ENCODE data around the gene FRMD8.

FRMD8 gene

GRCh38 chr11:65392186-65392829 is 5.9 kb downstream of the FRMD8 start:
- H3K9ac ChIP-seq (ENCODE audit: low read depth in 1 of 2, low read length in 2 of 2): no peak overlapping the region
- H3K9me3 ChIP-seq (ENCODE audit: control insufficient read depth in 1 of 2, low read length in 2 of 2): no peaks in the 10 kb centered on the region
- H3K4me3 ChIP-seq (ENCODE audit: low read depth in 1 of 2, low read length in 2 of 2): no peak overlapping the region
- H3K27me3 ChIP-seq (ENCODE audit: control insufficient read depth in 1 of 2, insufficient read depth in 2 of 2, low read length in 2 of 2): no peaks in the 10 kb centered on the region
- H3K4me1 ChIP-seq (ENCODE audit: control insufficient read depth in 1 of 2, insufficient read depth in 2 of 2, low read length in 2 of 2): peaks cover 21 to 35% of the 10 kb centered on the region in 2 donors
- H3K27ac ChIP-seq (ENCODE audit: low read depth, low read length): no peak overlapping the region
- peaks cover 13 to 65% of the 10 kb centered on the region in 2 donors for H3K36me3 ChIP-seq (ENCODE audit: control insufficient read depth in 1 of 2, insufficient read depth in 2 of 2, low read length in 2 of 2)

DNA sequence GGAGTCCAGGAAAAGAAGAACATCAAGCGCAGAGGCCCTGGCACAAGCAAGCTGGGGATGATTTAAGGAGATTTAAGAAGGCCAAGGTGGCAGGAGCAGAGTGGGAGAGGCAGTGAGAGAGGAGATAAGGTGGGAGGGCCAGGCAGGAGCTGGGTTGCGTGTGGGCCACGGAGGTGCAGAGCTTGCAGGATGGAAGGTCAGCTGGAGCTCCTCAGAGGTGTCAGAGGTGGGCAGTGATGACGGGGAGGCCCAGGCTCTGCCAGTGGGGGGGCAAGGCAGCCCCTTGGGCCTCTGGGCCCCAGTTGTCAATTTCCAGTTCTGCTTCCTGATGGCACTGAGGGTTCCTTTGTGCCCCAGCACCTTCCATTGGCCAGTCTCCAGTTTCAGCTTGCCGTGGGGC is 6.5 kb downstream of the FRMD8 start:
- peaks cover 18 to 30% of the 10 kb centered on the region in 2 donors for H3K4me1 ChIP-seq (ENCODE audit: control insufficient read depth in 1 of 2, insufficient read depth in 2 of 2, low read length in 2 of 2)
- H3K9ac ChIP-seq (ENCODE audit: low read depth in 1 of 2, low read length in 2 of 2): no peak overlapping the region
- H3K36me3 ChIP-seq (ENCODE audit: control insufficient read depth in 1 of 2, insufficient read depth in 2 of 2, low read length in 2 of 2): peaks cover 15 to 69% of the 10 kb centered on the region in 2 donors
- H3K4me3 ChIP-seq (ENCODE audit: low read depth in 1 of 2, low read length in 2 of 2): no peak overlapping the region
- H3K27ac ChIP-seq (ENCODE audit: low read depth, low read length): no peak overlapping the region
- no peaks in the 10 kb centered on the region for H3K9me3 ChIP-seq (ENCODE audit: control insufficient read depth in 1 of 2, low read length in 2 of 2)
- no peaks in the 10 kb centered on the region for H3K27me3 ChIP-seq (ENCODE audit: control insufficient read depth in 1 of 2, insufficient read depth in 2 of 2, low read length in 2 of 2)

DNA sequence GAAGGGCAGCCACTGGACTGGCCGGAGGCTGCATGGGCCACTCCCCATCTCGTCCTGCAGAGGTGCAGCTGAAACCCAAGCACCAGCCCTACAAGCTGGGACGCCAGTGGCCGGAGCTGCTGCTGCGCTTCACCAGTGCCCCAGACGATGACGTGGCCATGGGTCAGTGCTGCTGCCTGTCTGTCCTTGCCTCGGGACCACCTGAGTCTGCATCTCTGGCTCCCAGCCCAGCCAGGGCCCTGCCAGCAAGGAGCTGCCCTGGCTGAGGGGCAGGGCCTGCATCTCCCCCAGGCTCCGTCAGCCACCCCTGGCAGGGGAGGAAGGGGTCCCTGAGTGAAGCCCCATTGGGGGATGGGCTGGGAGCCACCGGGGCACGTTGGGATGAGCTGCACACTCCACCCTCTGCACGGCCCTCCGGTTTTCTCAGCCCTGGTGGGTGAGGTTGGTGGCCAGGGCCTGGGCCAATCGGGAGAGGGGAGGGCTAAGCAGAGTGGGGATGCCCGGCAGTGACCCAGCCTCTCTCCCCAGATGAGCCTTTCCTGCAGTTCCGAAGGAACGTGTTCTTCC is 7.2 kb downstream of the FRMD8 start:
- Histone ChIP-seq H3K4me3 (ENCODE audit: low read depth in 1 of 2, low read length in 2 of 2) (no peak overlapping the region), H3K9me3 (ENCODE audit: control insufficient read depth in 1 of 2, low read length in 2 of 2) (no peaks in the 10 kb centered on the region), H3K36me3 (ENCODE audit: control insufficient read depth in 1 of 2, insufficient read depth in 2 of 2, low read length in 2 of 2) (peaks cover 15 to 76% of the 10 kb centered on the region in 2 donors), H3K4me1 (ENCODE audit: control insufficient read depth in 1 of 2, insufficient read depth in 2 of 2, low read length in 2 of 2) (peaks cover 11 to 23% of the 10 kb centered on the region in 2 donors), H3K27ac (ENCODE audit: low read depth, low read length) (no peak overlapping the region), H3K27me3 (ENCODE audit: control insufficient read depth in 1 of 2, insufficient read depth in 2 of 2, low read length in 2 of 2) (no peaks in the 10 kb centered on the region), H3K9ac (ENCODE audit: low read depth in 1 of 2, low read length in 2 of 2) (no peak overlapping the region)

GRCh38 chr11:65394125-65394536 is 7.7 kb downstream of the FRMD8 start:
- Histone ChIP-seq H3K27ac (ENCODE audit: low read depth, low read length) (no peak overlapping the region), H3K9ac (ENCODE audit: low read depth in 1 of 2, low read length in 2 of 2) (no peak overlapping the region), H3K4me1 (ENCODE audit: control insufficient read depth in 1 of 2, insufficient read depth in 2 of 2, low read length in 2 of 2) (peaks cover 6 to 17% of the 10 kb centered on the region in 2 donors), H3K36me3 (ENCODE audit: control insufficient read depth in 1 of 2, insufficient read depth in 2 of 2, low read length in 2 of 2) (peaks cover 15 to 76% of the 10 kb centered on the region in 2 donors), H3K4me3 (ENCODE audit: low read depth in 1 of 2, low read length in 2 of 2) (no peak overlapping the region), H3K9me3 (ENCODE audit: control insufficient read depth in 1 of 2, low read length in 2 of 2) (no peaks in the 10 kb centered on the region), H3K27me3 (ENCODE audit: control insufficient read depth in 1 of 2, insufficient read depth in 2 of 2, low read length in 2 of 2) (no peaks in the 10 kb centered on the region)

DNA sequence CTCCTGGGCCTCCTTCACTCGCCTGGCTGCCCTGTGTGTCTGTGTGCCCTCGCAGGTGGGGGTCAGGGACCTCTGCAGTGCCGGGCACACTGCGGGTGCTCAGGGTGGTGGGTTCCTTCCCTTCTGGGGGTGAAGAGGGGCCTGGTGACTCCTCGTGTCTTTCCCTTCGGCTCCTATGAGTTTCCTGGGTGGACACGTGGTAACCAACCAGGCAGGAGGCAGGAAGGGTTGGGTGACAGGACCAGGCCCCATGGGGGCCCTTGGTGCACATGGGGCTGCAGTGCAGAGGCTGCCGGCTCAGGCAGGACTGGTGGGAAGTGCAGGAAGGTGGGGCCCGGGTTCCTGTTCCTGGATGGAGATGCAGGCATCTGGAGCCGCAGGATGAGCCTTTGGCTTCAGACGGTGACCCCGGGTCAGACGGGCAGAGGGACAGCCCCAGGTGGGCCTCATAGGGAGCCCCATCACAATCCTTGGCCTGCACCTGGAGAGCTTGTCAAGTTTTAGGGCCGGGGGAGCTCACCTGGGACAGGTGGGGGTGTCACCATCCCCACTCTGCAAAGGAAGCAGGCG is 9.6 kb downstream of the FRMD8 start:
- no peak overlapping the region for H3K27ac ChIP-seq (ENCODE audit: low read depth, low read length)
- H3K27me3 ChIP-seq (ENCODE audit: control insufficient read depth in 1 of 2, insufficient read depth in 2 of 2, low read length in 2 of 2): no peaks in the 10 kb centered on the region
- peaks cover 30 to 86% of the 10 kb centered on the region in 2 donors for H3K36me3 ChIP-seq (ENCODE audit: control insufficient read depth in 1 of 2, insufficient read depth in 2 of 2, low read length in 2 of 2)
- peaks cover 11% of the 10 kb centered on the region in 2 donors for H3K4me1 ChIP-seq (ENCODE audit: control insufficient read depth in 1 of 2, insufficient read depth in 2 of 2, low read length in 2 of 2)
- H3K9ac ChIP-seq (ENCODE audit: low read depth in 1 of 2, low read length in 2 of 2): no peak overlapping the region
- no peaks in the 10 kb centered on the region for H3K9me3 ChIP-seq (ENCODE audit: control insufficient read depth in 1 of 2, low read length in 2 of 2)
- H3K4me3 ChIP-seq (ENCODE audit: low read depth in 1 of 2, low read length in 2 of 2): no peak overlapping the region

- H3K36me3 ChIP-seq (ENCODE audit: control insufficient read depth in 1 of 2, insufficient read depth in 2 of 2, low read length in 2 of 2): peaks cover 30 to 79% of the 10 kb centered on the region in 2 donors
- H3K9ac ChIP-seq (ENCODE audit: low read depth in 1 of 2, low read length in 2 of 2): no peak overlapping the region
- no peaks in the 10 kb centered on the region for H3K9me3 ChIP-seq (ENCODE audit: control insufficient read depth in 1 of 2, low read length in 2 of 2)
- peaks cover 13 to 14% of the 10 kb centered on the region in 2 donors for H3K4me1 ChIP-seq (ENCODE audit: control insufficient read depth in 1 of 2, insufficient read depth in 2 of 2, low read length in 2 of 2)
- no peaks in the 10 kb centered on the region for H3K27me3 ChIP-seq (ENCODE audit: control insufficient read depth in 1 of 2, insufficient read depth in 2 of 2, low read length in 2 of 2)
- H3K27ac ChIP-seq (ENCODE audit: low read depth, low read length): no peak overlapping the region
- H3K4me3 ChIP-seq (ENCODE audit: low read depth in 1 of 2, low read length in 2 of 2): no peak overlapping the region
These were observed 10.6 kb downstream of the FRMD8 start for GRCh38 chr11:65396769-65397745.

DNA sequence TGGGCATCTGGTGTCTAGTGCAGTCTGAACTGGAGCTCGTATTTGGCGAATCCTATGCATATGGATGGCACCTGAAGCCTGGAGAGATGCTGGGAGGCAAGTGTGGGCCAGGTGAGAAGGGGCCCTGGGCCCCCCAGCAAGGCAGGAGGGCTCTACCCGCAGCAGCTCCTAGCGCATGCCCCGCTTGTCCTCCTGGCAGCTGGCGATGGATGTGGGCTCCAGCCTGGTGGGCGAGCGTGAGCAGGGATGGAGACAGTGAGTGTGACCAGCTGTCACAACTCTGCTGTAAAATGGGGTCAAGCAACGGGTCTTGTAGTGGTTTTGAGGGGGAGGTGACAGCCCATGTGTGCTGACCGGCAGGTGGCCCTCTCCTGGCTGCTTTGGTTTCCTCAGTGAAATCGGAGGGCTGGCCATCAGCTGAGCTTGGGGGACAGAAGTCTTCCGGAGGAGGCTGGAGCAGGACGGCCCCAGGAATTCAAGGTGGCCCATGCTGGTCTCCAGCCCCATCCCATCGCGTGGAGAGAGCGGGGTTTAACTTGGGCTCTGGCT is 12.0 kb downstream of the FRMD8 start:
- Histone ChIP-seq H3K4me1 (ENCODE audit: control insufficient read depth in 1 of 2, insufficient read depth in 2 of 2, low read length in 2 of 2) (peaks cover 14 to 15% of the 10 kb centered on the region in 2 donors), H3K36me3 (ENCODE audit: control insufficient read depth in 1 of 2, insufficient read depth in 2 of 2, low read length in 2 of 2) (peaks cover 30 to 68% of the 10 kb centered on the region in 2 donors), H3K9me3 (ENCODE audit: control insufficient read depth in 1 of 2, low read length in 2 of 2) (no peaks in the 10 kb centered on the region), H3K9ac (ENCODE audit: low read depth in 1 of 2, low read length in 2 of 2) (no peak overlapping the region), H3K27me3 (ENCODE audit: control insufficient read depth in 1 of 2, insufficient read depth in 2 of 2, low read length in 2 of 2) (no peaks in the 10 kb centered on the region), H3K4me3 (ENCODE audit: low read depth in 1 of 2, low read length in 2 of 2) (no peak overlapping the region), H3K27ac (ENCODE audit: low read depth, low read length) (no peak overlapping the region)

- H3K4me3 ChIP-seq (ENCODE audit: low read depth in 1 of 2, low read length in 2 of 2): no peak overlapping the region
- no peaks in the 10 kb centered on the region for H3K27me3 ChIP-seq (ENCODE audit: control insufficient read depth in 1 of 2, insufficient read depth in 2 of 2, low read length in 2 of 2)
- H3K36me3 ChIP-seq (ENCODE audit: control insufficient read depth in 1 of 2, insufficient read depth in 2 of 2, low read length in 2 of 2): peaks cover 34 to 68% of the 10 kb centered on the region in 2 donors
- H3K9me3 ChIP-seq (ENCODE audit: control insufficient read depth in 1 of 2, low read length in 2 of 2): no peaks in the 10 kb centered on the region
- peaks cover 22 to 23% of the 10 kb centered on the region in 2 donors for H3K4me1 ChIP-seq (ENCODE audit: control insufficient read depth in 1 of 2, insufficient read depth in 2 of 2, low read length in 2 of 2)
- no peak overlapping the region for H3K9ac ChIP-seq (ENCODE audit: low read depth in 1 of 2, low read length in 2 of 2)
- no peak overlapping the region for H3K27ac ChIP-seq (ENCODE audit: low read depth, low read length)
These were observed 12.8 kb downstream of the FRMD8 start for GRCh38 chr11:65399249-65399648.

DNA sequence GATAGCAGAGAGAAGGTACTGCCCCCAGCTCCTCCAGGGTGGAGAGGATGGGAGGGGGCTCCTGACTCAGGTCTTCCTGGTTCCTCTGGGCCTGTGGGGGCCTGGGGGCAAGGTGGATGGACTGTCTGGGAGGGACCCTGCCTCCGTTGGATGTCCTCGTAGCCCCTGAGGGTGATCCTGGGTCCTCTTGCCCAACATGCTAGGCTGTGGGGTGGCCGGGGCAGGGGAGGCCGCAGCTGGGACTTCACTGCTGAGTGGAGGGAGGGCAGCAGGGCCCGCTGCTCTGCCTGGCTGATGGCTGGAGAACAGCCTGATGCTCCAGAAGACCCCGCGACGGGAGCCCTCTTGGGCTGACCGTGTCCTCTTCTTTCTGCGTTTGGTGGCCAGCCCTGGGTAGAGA is 13.4 kb downstream of the FRMD8 start:
- H3K27me3 ChIP-seq (ENCODE audit: control insufficient read depth in 1 of 2, insufficient read depth in 2 of 2, low read length in 2 of 2): no peaks in the 10 kb centered on the region
- no peak overlapping the region for H3K27ac ChIP-seq (ENCODE audit: low read depth, low read length)
- H3K4me1 ChIP-seq (ENCODE audit: control insufficient read depth in 1 of 2, insufficient read depth in 2 of 2, low read length in 2 of 2): peaks cover 22 to 24% of the 10 kb centered on the region in 2 donors
- no peak overlapping the region for H3K4me3 ChIP-seq (ENCODE audit: low read depth in 1 of 2, low read length in 2 of 2)
- H3K9ac ChIP-seq (ENCODE audit: low read depth in 1 of 2, low read length in 2 of 2): no peak overlapping the region
- H3K9me3 ChIP-seq (ENCODE audit: control insufficient read depth in 1 of 2, low read length in 2 of 2): no peaks in the 10 kb centered on the region
- H3K36me3 ChIP-seq (ENCODE audit: control insufficient read depth in 1 of 2, insufficient read depth in 2 of 2, low read length in 2 of 2): peaks cover 31 to 69% of the 10 kb centered on the region in 2 donors
